Esophagus squamous epithelium (tissue), 4 donors: Measurements from ENCODE around the gene COL23A1.

ENCODE experiments used
- CTCF ChIP-seq, 6 experiments: fragments of 450-650 bp in 4 of 6; fragments of 200-600 bp in 2 of 6; sonication (generic) in 2 of 6; IDR thresholded peaks; one replicate each; pipeline ENCODE4 v1.5.1; 2016 to 2019; ENCODE audit warnings: antibody characterized with exemption in 6 of 6, mild to moderate bottlenecking in 4 of 6, moderate library complexity in 4 of 6
- POLR2A ChIP-seq, 4 donors: fragments of 450-650 bp; IDR thresholded peaks; one replicate each; pipeline ENCODE4 v1.6.1; 2017; ENCODE audit warnings: antibody characterized with exemption in 4 of 4, mild to moderate bottlenecking in 4 of 4, moderate library complexity in 3 of 4

- TF ChIP-seq CTCF (IDR thresholded peaks at IDR 0.05) (no peak), POLR2A (IDR thresholded peaks at IDR 0.05) (no peak)
Measured at GRCh38 chr5:178587763-178588611, 2.2 kb downstream of the COL23A1 start.
